ENCODE measurements around the gene ZNRF1.
"Not testable (repeated sequence)": the region's sequence is repeated elsewhere in the genome, so short reads cannot be mapped to it uniquely, and the experiment has no call there.

ZNRF1 gene

DNA sequence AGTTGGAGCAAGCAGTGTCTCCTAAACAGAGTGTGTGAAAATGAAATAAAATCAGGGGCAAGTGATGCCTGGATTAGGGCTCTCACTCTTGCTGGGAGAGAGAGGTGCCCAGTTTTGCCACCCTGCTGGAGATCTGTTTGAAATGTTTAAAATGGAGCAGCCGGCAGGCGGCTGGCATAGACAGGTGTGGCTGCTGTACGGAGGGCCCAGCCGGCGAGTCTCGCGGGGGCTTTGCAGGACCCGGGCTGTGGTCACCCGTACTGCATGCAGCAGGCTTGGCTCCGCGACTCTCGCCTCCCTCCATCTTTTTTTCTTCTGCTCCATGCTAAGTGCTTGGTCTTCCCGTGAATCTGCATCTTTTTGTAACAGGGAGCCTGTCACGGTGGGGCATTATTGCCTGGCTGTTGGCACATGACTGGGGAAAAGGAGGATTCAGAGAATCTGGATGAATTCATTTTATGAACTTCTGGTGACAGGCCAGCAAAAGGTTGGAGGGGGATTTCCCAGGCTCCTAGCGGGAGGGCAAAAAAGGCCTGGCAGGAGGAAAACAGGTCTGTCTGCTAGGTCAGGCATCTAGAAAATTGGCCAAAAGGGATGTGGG is 1.8 kb downstream of the ZNRF1 start:
- in situ Hi-C loops (cut with HindIII; ENCODE audit: low sequenced_read_pairs), result no loop called here

DNA sequence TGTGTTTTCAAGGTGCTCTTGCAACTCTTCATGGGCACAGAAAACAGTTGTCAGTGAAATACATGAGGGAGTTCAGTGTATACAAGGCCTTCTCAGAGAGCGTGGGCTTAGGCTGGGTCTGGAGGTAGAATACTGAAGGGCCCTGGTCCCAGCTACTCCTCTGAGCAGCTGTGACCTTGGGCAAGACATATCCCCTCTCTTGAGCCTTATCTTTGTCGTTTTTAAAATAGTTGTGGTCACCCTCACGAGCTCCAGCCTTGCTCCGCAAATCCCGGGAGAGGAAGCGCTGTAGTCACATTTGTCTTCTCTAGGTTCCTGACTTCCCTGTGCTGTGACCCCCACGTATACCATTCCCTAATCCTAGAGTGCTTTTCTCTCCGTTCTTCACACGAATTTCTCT is 3.6 kb downstream of the ZNRF1 start:
- in situ Hi-C loops (cut with HindIII; ENCODE audit: low sequenced_read_pairs), result no loop called here

GRCh38 chr16:75003931-75004330 is 5.1 kb downstream of the ZNRF1 start:
- in situ Hi-C loops (cut with HindIII; ENCODE audit: low sequenced_read_pairs), result no loop called here

DNA sequence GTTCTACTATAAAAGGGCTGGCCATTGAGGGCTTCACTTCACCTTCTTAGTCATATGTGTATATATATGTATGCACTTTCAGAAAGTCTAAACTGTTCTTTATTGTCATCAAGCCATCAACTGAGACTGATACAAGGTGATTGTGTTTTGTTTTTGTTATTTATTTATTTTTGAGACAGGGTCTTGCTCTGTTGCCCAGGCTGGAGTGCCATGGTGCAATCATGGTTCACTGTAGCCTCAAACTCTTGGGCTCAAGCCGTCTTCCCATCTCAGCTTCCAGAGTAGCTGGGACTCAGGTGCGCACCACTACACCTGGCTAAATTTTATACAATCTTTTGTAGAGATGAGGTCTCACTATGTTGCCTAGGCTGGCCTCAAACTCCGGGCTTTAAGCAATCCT is 5.6 kb downstream of the ZNRF1 start:
- in situ Hi-C loops (cut with HindIII; ENCODE audit: low sequenced_read_pairs), result no loop called here

DNA sequence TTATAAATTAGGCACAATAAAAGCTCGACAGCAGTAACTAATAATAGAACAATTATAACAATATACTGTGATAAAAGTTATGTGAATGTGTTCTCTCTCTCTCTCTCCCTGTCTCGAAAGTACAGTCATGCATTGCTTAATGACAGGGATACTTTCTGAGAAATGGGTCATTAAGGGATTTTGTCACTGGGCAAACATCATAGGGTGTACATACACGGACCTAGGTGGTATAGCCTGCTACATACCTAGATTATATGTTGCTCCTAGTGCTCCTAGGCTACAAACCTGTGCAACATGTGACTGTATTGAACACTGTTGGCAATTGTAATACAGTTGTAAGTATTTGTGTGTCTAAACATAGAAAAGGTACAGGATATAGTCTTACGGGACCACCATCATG is 6.9 kb downstream of the ZNRF1 start:
- in situ Hi-C loops (cut with HindIII; ENCODE audit: low sequenced_read_pairs), result loop anchor here (5.0 kb wide), 1 partner anchor 102 kb away; no protein-coding TSS in a partner anchor

GRCh38 chr16:75007443-75007842 is 8.6 kb downstream of the ZNRF1 start:
- in situ Hi-C loops (cut with HindIII; ENCODE audit: low sequenced_read_pairs), result loop anchor here (5.0 kb wide), 1 partner anchor 100 kb away; no protein-coding TSS in a partner anchor

- in situ Hi-C loops (cut with HindIII; ENCODE audit: low sequenced_read_pairs), result no loop called here
These were observed 11.6 kb downstream of the ZNRF1 start for GRCh38 chr16:75010427-75010826.

DNA sequence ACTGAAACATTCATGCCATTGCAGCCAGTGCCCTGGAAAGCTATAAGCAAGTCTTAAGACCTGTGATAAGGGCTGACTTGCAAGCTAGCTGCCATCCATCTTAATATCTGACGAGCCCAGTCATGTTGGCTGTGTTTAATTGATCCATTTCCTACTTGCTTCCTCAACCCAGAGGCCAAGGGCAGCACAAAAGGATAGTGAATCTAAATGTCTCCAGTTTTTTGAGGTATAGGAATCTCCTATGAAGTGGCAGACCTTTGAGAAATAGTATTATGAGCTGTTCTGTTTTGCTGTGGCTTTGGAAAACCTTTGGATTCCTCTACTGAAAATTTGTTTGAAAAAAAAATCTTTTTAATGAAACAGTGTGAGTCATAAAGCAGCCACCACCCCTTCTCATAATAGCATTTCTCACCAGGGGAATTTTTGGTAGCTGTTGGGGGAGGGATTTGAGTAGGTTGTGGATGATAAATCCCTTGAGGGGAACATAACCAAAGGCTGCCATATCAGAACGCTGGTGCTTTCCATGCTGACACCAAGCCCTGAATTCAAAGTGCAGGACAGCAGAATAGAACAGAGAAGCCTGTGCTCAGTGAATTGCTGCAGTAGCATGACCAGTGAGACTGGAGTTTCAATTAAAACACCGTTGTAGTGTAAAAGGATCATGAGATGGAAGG is 12.9 kb downstream of the ZNRF1 start:
- in situ Hi-C loops (cut with HindIII; ENCODE audit: low sequenced_read_pairs), result no loop called here

DNA sequence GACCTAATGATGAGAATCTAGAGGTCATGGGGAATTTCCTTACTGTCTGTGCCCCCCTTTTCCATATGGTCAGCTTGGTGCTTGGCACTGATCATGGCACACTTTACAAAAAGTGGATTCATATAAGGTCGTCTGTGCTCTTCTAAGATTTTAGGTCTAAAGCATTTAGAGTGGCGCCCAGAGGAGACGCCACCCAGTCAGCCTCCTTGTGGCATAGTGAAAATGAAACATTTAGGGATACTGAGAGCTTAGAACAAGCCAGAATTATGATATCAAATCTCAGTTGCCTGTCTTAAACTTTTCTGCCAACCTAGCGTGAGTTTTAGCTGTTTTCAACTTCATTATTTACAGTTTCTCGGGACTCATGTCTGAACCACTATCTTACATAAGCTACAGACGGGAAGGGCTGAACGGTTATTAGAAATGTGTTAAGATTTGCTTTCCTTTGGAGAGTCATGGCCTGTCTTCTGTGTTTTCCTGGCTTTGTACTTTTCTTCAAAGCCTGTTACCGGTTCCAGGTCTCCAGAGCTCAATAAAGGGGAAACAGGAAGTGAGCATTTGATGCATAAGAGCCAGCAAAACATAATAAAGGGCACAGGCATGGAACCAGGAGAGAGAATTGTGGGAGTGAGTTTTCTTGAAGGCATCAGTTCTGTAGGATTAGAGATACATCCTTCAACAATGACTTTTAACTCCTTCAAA is 13.7 kb downstream of the ZNRF1 start:
- in situ Hi-C loops (cut with HindIII; ENCODE audit: low sequenced_read_pairs), result no loop called here

DNA sequence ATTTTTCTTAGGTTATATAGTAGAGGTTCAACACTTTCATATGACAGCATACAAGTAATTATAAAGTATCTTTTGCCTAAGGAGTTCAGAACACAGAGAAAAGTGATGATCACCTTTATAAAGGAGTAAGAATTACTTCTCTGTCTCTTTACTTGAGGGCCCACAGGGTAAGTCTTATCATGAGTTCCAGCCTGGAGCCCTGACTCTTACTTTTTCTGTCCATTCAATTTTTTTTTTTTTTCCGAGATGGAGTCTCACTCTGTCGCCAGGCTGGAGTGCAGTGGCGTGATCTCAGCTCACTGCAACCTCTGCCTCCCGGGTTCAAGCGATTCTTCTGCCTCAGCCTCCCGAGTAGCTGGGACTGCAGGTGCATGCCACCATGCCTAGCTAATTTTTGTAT is 14.3 kb downstream of the ZNRF1 start:
- in situ Hi-C loops (cut with HindIII; ENCODE audit: low sequenced_read_pairs), result not testable (repeated sequence)

DNA sequence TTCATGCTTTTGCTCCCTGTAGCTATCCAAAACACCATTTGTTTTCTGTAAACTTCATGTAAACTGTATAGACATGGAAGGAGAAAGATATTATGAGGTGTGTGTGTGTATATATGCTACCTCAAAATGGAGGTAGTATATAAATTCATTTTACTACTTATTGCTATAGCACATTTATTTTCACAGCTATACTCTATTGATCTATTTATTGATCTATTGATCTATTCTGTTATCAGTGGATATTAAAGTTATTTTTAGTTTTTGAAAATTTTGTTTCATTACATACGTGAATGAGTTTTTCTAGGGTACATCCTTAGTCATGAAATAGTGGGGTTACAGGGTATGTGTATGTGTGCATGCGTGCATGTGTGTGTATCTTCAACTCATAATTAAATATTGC is 15.5 kb downstream of the ZNRF1 start:
- in situ Hi-C loops (cut with HindIII; ENCODE audit: low sequenced_read_pairs), result no loop called here

- in situ Hi-C loops (cut with HindIII; ENCODE audit: low sequenced_read_pairs), result not testable (repeated sequence)
These were observed 17.7 kb downstream of the ZNRF1 start for GRCh38 chr16:75016451-75017081.

DNA sequence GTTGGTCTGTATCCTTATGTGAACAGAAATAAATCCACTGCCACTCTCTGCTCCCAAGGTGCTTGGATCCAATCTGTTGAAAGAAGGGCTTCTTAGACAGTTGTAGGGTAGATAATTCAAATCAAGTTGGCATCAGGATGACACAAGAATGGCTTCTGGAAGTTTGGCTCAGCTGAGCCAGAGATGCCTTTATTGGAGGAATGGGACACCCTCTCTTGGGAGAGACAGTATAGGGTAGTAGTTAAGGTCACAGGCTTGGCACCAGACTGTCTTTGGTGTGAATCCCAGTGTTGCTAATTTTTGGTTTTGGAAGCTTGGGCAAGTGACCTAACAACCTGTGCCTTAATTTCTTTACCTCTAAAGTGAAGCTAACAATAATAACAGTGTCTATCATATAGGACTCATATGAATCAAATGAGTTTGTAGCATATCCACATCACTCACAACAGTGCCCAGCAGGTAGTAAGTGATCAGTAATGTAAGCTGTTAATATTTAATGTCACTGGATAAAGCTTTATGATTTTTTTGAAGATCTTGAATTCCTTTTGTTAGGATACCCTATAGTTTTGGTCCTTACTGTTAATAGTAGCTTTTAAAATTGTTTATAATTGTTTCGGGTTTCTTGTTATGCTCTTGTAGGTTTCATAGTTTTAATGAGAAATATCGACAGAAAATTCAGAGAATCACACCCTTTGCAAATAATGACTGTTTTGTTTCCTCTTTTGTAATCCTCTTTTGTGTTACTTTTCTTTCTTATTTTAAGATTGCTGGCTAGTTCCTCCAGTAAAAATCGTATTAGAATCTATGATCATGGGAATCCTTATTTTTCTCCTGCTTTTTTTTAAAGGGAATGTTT is 19.1 kb downstream of the ZNRF1 start:
- in situ Hi-C loops (cut with HindIII; ENCODE audit: low sequenced_read_pairs), result no loop called here

- in situ Hi-C loops (cut with HindIII; ENCODE audit: low sequenced_read_pairs), result no loop called here
These were observed 20.2 kb downstream of the ZNRF1 start for GRCh38 chr16:75019007-75019406.

DNA sequence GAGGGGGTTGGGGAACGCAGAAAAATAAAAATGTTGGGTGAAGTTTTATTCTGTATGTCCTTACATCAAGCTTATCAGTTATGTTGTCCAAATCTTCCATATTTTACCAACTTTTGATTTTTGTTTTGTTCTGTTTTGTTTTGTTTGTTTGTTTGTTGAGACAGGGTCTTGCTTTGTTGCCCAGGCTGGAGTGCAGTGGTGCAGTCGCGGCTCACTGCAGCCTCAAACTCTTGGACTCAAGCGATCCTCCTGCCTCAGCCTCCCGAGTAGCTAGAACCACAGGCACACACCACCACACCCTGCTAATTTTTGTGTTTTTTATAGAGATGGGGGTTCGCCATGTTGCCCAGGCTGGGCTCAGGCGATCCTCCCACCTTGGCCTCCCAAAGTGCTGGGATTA is 20.8 kb downstream of the ZNRF1 start:
- in situ Hi-C loops (cut with HindIII; ENCODE audit: low sequenced_read_pairs), result no loop called here

DNA sequence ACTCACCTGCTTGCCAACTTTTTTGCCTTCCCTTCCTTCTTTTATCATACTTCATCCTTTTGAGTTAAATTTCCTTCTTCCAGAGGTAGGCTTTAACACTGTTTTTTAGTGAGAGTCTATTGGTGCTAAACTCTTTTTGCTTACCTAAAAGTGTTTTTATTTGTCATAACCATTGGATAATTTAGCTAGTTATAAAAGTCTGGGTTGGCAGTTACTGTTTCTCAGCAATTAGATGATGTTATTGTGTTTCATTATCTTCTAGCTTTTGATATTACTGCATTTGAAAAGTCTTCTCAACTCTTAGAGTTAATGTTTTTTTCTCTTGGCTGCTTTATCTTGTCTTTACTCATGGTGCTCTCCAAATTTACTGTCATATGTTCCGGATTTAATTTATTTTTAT is 22.6 kb downstream of the ZNRF1 start:
- in situ Hi-C loops (cut with HindIII; ENCODE audit: low sequenced_read_pairs), result no loop called here

DNA sequence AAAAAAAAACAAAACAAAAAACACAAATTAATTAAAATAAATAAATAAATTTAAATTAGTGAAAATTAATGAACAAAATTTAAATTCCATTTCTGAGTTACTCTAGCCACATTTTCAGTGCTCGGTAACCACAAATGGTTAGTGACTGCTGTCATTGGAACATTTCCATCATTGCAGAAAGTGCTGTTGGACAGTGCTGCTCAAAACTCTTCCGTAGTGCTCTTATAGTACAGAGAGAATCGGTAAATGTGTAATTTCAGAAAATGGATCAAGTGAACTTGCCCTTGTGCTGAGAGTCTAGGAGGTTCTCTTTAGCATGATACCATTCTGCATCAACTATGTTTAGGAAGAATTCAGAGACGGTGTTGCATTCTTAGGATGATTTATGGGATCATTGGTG is 23.7 kb downstream of the ZNRF1 start:
- in situ Hi-C loops (cut with HindIII; ENCODE audit: low sequenced_read_pairs), result no loop called here

GRCh38 chr16:75023009-75023408 is 24.2 kb downstream of the ZNRF1 start:
- in situ Hi-C loops (cut with HindIII; ENCODE audit: low sequenced_read_pairs), result no loop called here

- in situ Hi-C loops (cut with HindIII; ENCODE audit: low sequenced_read_pairs), result no loop called here
These were observed 25.4 kb downstream of the ZNRF1 start for GRCh38 chr16:75024182-75024581.

DNA sequence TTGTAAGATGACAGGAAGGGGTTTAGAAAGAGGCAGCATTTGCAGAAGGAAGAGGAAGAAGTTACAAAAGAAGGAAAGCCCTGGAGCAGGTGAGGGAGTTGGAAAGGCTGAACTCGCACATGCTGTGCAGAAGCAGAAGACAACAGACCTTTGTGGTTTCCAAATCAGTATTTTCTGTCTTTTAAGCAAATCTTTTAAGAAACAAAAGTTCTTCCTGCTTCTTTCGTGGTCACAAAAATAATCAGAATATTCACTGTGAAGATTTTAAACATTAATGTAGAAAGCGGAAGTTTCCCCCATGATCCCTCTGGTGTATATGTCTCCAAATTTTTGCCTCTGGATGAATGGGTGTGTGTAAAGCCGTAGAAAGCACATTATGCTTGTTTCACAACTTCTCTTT is 25.8 kb downstream of the ZNRF1 start:
- in situ Hi-C loops (cut with HindIII; ENCODE audit: low sequenced_read_pairs), result no loop called here

DNA sequence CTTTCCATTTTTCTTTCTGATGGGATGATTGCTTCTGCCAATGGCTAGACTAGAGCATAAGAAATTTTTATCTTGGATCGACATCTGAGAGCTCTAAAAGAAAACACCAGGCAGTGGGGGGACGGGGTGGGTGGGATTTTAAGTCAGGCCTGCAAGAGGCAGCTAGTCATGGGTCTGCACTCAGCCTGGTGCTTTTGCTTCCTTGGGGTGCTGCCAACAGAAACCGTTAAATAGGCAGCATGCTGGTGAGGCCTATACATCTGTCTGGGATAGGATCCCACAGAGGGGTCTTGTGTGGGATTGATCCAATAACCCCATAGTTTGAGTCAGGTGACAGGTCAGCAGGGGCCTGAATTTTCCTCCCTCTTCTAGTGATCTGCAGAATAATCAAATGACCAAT is 26.9 kb downstream of the ZNRF1 start:
- in situ Hi-C loops (cut with HindIII; ENCODE audit: low sequenced_read_pairs), result no loop called here
